Measurements from ENCODE around the gene GATM.

Gene GATM

DNA sequence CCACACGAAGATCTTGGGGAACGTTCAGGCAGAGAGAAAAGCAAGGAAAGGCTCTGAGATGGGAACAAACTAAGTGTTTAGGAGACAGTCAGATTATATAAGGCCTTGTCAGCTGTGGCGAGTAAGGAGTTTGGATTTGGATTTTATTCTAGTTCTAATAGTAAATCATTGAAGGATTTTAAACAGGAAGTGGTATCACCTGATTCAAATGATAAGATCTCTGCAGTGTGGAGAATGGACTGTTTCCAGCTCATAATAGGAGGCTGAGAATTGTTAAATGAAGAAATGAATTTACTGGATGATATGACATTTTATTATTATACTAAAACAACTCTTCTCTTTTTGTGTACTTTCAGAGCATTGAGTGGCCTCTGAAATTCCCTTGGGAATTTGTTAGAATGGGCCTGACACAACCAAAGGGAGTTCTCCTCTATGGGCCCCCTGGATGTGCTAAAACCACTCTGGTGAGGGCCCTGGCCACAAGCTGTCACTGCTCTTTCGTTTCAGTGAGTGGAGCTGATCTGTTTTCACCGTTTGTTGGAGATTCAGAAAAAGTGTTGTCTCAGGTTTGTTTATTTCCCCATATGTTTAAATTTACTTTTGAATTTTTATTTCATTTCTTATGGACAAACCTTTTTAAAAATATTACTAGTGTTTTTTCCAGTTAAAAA is 36.0 kb upstream of the GATM start:
- H3K4me3 Mint-ChIP-seq = no peak overlapping the region
- H3K27ac Mint-ChIP-seq = peak overlapping the region; percentile 87
- peaks cover 69% of the 10 kb centered on the region for H3K36me3 Mint-ChIP-seq (ENCODE audit: low read depth)
- TF ChIP-seq, protein P1, sequence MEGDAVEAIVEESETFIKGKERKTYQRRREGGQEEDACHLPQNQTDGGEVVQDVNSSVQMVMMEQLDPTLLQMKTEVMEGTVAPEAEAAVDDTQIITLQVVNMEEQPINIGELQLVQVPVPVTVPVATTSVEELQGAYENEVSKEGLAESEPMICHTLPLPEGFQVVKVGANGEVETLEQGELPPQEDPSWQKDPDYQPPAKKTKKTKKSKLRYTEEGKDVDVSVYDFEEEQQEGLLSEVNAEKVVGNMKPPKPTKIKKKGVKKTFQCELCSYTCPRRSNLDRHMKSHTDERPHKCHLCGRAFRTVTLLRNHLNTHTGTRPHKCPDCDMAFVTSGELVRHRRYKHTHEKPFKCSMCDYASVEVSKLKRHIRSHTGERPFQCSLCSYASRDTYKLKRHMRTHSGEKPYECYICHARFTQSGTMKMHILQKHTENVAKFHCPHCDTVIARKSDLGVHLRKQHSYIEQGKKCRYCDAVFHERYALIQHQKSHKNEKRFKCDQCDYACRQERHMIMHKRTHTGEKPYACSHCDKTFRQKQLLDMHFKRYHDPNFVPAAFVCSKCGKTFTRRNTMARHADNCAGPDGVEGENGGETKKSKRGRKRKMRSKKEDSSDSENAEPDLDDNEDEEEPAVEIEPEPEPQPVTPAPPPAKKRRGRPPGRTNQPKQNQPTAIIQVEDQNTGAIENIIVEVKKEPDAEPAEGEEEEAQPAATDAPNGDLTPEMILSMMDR (IDR thresholded peaks at IDR 0.05) = no peak
- H3K4me1 Mint-ChIP-seq = no peaks in the 10 kb centered on the region
- H3K27me3 Mint-ChIP-seq (ENCODE audit: low read depth, poor library complexity) = no peaks in the 10 kb centered on the region
- no peak for DNase-seq
- no peaks in the 10 kb centered on the region for H3K9me3 Mint-ChIP-seq

DNA sequence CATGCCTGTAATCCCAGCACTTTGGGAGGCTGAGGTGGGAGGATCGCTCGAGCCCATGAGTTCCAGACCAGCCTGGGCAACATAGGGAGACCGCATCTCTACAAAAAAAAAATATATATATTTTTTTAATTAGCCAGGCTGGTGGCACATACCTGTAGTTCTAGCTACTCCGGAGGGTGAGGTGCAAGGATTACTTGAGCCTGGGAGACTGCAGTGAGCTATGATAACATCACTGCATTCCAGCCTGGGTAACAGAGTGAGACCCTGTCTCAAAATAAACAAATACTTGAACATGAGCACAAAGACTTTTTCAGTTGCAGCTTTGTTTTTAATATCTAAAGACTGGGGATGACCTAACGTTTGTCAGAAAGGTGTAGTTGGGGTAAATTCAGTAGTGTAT is 31.3 kb upstream of the GATM start:
- Mint-ChIP-seq H3K4me1 (peaks cover 10% of the 10 kb centered on the region), H3K4me3 (no peak overlapping the region), H3K9me3 (no peaks in the 10 kb centered on the region), H3K36me3 (ENCODE audit: low read depth) (peaks cover 82% of the 10 kb centered on the region), H3K27ac (no peak overlapping the region), H3K27me3 (ENCODE audit: low read depth, poor library complexity) (no peaks in the 10 kb centered on the region)
- TF ChIP-seq, protein P1 (IDR thresholded peaks at IDR 0.05) = no peak
- no peak for DNase-seq

DNA sequence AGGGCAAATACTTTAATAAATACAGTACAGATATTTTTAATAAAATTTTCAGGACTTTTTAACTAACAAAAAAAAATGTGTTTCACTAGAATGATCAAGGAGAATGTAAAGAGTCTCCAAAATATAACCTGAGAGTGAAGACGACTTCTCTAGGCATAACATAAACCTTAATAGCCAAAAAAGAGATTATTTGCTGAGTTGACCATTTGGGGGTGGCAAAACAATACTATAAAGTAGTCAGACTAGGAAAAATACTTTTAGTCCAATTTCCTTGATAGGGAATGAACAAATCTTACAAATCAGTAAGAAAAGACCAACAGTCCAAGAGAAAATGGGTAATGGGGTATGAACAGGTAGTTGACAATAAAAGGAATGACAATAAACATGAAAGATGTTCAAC is 29.4 kb upstream of the GATM start:
- no peak overlapping the region for H3K27ac Mint-ChIP-seq
- H3K27me3 Mint-ChIP-seq (ENCODE audit: low read depth, poor library complexity) = no peaks in the 10 kb centered on the region
- peaks cover 64% of the 10 kb centered on the region for H3K36me3 Mint-ChIP-seq (ENCODE audit: low read depth)
- no peak for DNase-seq
- peaks cover 18% of the 10 kb centered on the region for H3K4me1 Mint-ChIP-seq
- TF ChIP-seq, protein P1 (IDR thresholded peaks at IDR 0.05) = no peak
- H3K9me3 Mint-ChIP-seq = no peaks in the 10 kb centered on the region
- H3K4me3 Mint-ChIP-seq = no peak overlapping the region

DNA sequence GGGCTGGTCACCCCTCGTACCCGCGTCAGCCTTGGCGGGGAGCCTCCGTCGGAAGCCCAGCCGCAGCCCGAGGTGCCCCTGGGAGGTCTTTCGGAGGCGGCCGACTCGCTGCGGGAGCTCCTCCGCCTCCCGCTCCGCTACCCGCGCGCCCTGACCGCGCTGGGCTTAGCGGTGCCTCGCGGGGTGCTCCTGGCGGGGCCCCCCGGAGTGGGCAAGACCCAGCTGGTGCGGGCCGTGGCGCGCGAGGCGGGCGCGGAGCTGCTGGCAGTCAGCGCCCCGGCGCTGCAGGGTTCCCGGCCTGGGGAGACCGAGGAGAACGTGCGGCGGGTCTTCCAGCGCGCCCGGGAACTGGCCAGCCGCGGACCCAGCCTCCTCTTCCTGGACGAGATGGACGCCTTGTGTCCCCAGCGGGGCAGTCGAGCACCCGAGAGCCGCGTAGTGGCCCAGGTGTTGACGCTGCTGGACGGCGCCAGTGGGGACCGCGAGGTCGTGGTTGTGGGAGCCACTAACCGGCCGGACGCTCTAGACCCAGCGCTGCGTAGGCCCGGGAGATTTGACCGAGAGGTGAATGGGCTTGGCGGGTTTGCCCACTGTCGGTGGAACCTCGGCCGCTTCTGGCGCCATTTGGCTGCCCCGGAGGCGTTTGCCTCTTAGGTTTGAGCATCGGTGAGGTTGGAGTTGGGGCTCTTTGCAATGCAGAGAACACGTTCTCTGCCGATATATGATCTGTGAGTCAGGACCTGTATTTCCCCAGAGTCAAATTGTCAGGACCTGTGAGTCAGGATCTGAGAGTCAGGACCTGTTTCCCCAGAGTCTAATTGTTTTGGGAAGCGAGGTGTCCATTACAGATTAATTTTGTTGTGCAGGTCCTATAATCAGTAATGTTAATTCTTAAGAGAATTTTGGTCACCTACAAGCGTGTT is 24.9 kb upstream of the GATM start:
- Mint-ChIP-seq H3K4me3 (peak overlapping the region; percentile 95), H3K9me3 (no peaks in the 10 kb centered on the region), H3K36me3 (ENCODE audit: low read depth) (peaks cover 28% of the 10 kb centered on the region), H3K27ac (no peak overlapping the region), H3K4me1 (peaks cover 28% of the 10 kb centered on the region), H3K27me3 (ENCODE audit: low read depth, poor library complexity) (peaks cover 16% of the 10 kb centered on the region)
- TF ChIP-seq, protein P1 (IDR thresholded peaks at IDR 0.05) = no peak
- peak; percentile 57 for DNase-seq

DNA sequence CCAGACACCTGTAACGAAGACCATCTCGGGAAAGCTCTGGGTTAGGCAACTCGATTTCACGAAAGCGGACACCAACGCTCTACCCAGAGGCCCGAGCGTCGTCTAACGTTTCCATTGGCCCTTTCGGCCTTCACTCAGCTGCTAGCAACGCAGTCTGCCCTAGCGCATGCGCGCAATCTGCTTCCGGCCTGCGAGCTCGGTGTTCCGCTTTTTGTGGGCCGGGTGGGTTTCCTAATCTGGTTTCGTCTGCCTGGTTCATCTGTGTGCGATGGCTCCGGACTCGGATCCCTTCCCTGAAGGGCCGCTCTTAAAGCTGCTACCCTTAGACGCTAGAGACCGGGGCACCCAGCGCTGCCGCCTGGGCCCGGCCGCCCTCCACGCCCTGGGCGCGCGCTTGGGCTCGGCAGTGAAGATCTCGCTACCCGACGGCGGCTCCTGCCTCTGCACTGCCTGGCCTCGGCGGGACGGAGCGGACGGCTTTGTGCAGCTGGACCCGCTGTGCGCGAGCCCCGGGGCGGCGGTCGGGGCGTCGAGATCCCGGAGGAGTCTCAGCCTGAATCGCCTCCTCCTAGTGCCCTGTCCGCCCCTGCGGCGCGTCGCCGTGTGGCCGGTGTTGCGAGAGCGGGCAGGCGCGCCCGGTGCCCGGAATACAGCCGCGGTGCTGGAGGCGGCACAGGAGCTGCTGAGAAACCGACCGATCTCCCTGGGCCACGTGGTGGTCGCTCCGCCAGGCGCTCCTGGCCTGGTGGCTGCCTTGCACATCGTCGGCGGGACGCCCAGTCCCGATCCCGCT is 24.0 kb upstream of the GATM start:
- TF ChIP-seq, protein P1 (IDR thresholded peaks at IDR 0.05) = no peak
- Mint-ChIP-seq H3K36me3 (ENCODE audit: low read depth) (peaks cover 20% of the 10 kb centered on the region), H3K9me3 (no peaks in the 10 kb centered on the region), H3K27ac (no peak overlapping the region), H3K4me1 (peaks cover 28% of the 10 kb centered on the region), H3K4me3 (peak overlapping the region; percentile 95), H3K27me3 (ENCODE audit: low read depth, poor library complexity) (peaks cover 25% of the 10 kb centered on the region)
- peak; percentile 93 for DNase-seq

Data from nephron progenitor cell (in vitro differentiated cells).